ENCODE data around the gene CAPN2. TPM values are rescaled to one million over a fixed set of nuclear protein-coding genes. Genes with fewer than 3 reads are reported as not detected.
A peak's percentile ranks its signal among the peaks of the same experiment; 100 is the strongest.
"Not testable (repeated sequence)": the region's sequence is repeated elsewhere in the genome, so short reads cannot be mapped to it uniquely, and the experiment has no call there.

The CAPN2 gene
- total RNA-seq, 2 experiments from 2014 or later: 183 to 255 TPM

GRCh38 chr1:223727541-223727940 lies 15.2 kb downstream of the CAPN2 start:
- CTCF ChIA-PET: interaction anchor here (1.1 to 5.6 kb wide), 7 partner anchors 10 to 115 kb away, joined by 3 to 43 read pairs (median 6); partner anchors contain the start of gene CAPN2
- peaks cover 79% of the 10 kb centered on the region for H3K4me1 Mint-ChIP-seq
- H3K27ac Mint-ChIP-seq: peak overlapping the region; percentile 89
- no peaks in the 10 kb centered on the region for H3K27me3 Mint-ChIP-seq
- H3K36me3 Mint-ChIP-seq: peaks cover 62% of the 10 kb centered on the region
- no peak for DNase-seq
- H3K4me3 Mint-ChIP-seq: no peak overlapping the region
- no peaks in the 10 kb centered on the region for H3K9me3 Mint-ChIP-seq (ENCODE audit: low read depth)
- no peak for ATAC-seq

DNA sequence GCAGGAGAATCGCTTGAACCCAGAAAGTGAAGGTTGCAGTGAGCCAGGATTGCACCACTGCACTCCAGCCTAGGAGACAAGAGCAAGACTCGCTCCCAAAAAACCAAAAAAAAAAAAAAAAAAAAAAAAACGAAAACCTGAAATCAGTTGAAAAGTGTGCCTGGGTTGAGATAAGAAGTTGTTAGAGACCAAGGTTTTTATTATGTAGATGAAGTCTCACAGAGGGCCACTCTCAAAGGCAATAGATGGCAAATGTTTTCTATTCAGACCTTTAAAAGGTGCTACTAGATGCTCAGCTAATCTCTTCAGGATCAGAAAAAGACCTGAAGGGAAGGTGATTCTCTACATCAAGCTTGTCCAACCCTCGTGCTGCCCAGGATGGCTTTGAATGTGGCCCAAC lies 17.6 kb downstream of the CAPN2 start:
- H3K9me3 Mint-ChIP-seq (ENCODE audit: low read depth): no peaks in the 10 kb centered on the region
- no peak overlapping the region for H3K4me3 Mint-ChIP-seq
- no peak overlapping the region for H3K27ac Mint-ChIP-seq
- H3K27me3 Mint-ChIP-seq: no peaks in the 10 kb centered on the region
- CTCF ChIA-PET: interaction anchor here (0.7 to 5.6 kb wide), 6 partner anchors 18 to 688 kb away, joined by 3 to 43 read pairs (median 4); partner anchors contain the start of gene CAPN2
- no peak for DNase-seq
- peaks cover 57% of the 10 kb centered on the region for H3K36me3 Mint-ChIP-seq
- ATAC-seq: no peak
- peaks cover 67% of the 10 kb centered on the region for H3K4me1 Mint-ChIP-seq

DNA sequence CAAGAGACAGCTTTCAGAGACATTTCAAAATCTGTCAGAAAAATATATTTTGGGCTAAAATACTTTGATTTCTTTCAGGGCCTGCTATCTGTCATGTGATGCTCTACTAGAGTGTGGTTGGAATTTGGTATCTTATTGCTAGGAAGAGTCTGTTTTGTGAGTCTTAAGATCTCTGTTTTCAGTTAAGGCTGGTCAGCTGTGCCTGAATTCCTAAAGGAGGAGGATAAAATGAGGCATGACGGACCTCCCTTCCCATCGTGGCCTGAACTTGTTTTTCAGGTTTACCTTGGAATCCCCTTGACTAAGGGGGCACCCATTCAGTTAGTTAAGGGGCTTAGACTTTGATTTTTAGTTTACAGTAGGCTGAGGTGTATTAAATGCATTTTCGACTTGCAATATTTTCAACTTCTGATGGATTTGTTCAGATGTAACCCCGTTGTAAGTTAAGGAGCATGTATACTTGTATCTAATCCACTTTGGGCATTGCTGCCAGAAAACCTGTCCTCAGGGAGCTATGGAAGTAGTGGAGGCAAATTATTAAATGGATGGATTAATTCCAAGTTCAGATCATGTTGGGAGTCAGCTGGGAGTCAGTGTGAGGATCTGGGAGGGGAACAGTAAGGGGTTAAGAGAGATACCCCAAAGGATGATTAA lies 18.3 kb downstream of the CAPN2 start:
- CTCF ChIA-PET: interaction anchor here (0.7 to 5.6 kb wide), 5 partner anchors 14 to 687 kb away, joined by 3 to 43 read pairs (median 5); partner anchors contain the start of gene CAPN2
- Mint-ChIP-seq H3K4me3 (no peak overlapping the region), H3K36me3 (peaks cover 53% of the 10 kb centered on the region), H3K27ac (peak overlapping the region; percentile 22), H3K4me1 (peaks cover 61% of the 10 kb centered on the region), H3K9me3 (ENCODE audit: low read depth) (no peaks in the 10 kb centered on the region), H3K27me3 (no peaks in the 10 kb centered on the region)
- no peak for ATAC-seq
- no peak for DNase-seq

GRCh38 chr1:223731133-223731770 lies 18.9 kb downstream of the CAPN2 start:
- Mint-ChIP-seq H3K27me3 (no peaks in the 10 kb centered on the region), H3K36me3 (peaks cover 48% of the 10 kb centered on the region), H3K4me1 (peaks cover 55% of the 10 kb centered on the region), H3K27ac (peak overlapping the region; percentile 24), H3K4me3 (no peak overlapping the region), H3K9me3 (ENCODE audit: low read depth) (no peaks in the 10 kb centered on the region)
- DNase-seq (no peak), ATAC-seq (no peak)
- CTCF ChIA-PET: interaction anchor here (1.4 to 5.6 kb wide), 2 partner anchors 15 to 17 kb away, joined by 3 to 43 read pairs; no protein-coding TSS in a partner anchor

- Mint-ChIP-seq H3K4me1 (peaks cover 36% of the 10 kb centered on the region), H3K27ac (peak overlapping the region; percentile 24), H3K9me3 (ENCODE audit: low read depth) (no peaks in the 10 kb centered on the region), H3K27me3 (no peaks in the 10 kb centered on the region), H3K36me3 (peaks cover 38% of the 10 kb centered on the region), H3K4me3 (no peak overlapping the region)
- DNase-seq (no peak), ATAC-seq (no peak)
- CTCF ChIA-PET: no interaction called here
These were observed 20.9 kb downstream of the CAPN2 start for GRCh38 chr1:223732993-223733798.

GRCh38 chr1:223733898-223734852 lies 21.8 kb downstream of the CAPN2 start:
- peaks cover 35% of the 10 kb centered on the region for H3K36me3 Mint-ChIP-seq
- ATAC-seq (no peak), DNase-seq (no peak)
- no peaks in the 10 kb centered on the region for H3K27me3 Mint-ChIP-seq
- peaks cover 29% of the 10 kb centered on the region for H3K4me1 Mint-ChIP-seq
- H3K27ac Mint-ChIP-seq: no peak overlapping the region
- no peak overlapping the region for H3K4me3 Mint-ChIP-seq
- H3K9me3 Mint-ChIP-seq (ENCODE audit: low read depth): no peaks in the 10 kb centered on the region
- CTCF ChIA-PET: no interaction called here

DNA sequence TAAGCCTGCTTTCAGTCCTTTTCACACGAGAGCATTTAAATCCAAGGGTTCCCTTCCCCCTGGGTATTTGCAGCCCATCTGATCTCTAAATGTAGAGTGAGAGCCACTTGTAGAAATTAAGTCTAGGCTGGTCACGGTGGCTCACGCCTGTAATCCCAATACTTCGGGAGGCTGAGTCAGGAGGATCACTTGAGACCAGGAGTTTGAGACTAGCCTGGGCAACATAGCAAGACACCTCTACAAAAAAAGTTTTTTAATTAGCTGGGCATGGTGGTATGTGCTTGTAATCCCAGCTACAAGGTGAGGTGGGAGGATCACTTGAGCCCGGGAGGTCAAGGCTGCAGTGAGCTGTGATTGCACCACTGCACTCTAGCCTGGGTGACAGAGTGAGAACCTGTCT lies 24.3 kb downstream of the CAPN2 start:
- DNase-seq; H3K27ac Mint-ChIP-seq; ATAC-seq; H3K9me3 Mint-ChIP-seq (ENCODE audit: low read depth); H3K4me3 Mint-ChIP-seq; H3K27me3 Mint-ChIP-seq: not testable (repeated sequence)
- Mint-ChIP-seq H3K36me3 (peaks cover 31% of the 10 kb centered on the region), H3K4me1 (peaks cover 13% of the 10 kb centered on the region)
- CTCF ChIA-PET: interaction anchor here (1.6 to 3.3 kb wide), 2 partner anchors 18 to 38 kb away, joined by 4 to 12 read pairs; no protein-coding TSS in a partner anchor

GRCh38 chr1:223737342-223737741 lies 25.0 kb downstream of the CAPN2 start:
- H3K4me1 Mint-ChIP-seq: peaks cover 9% of the 10 kb centered on the region
- no peak overlapping the region for H3K4me3 Mint-ChIP-seq
- CTCF ChIA-PET: interaction anchor here (0.6 to 3.3 kb wide), 4 partner anchors 11 to 535 kb away, joined by 3 to 20 read pairs (median 8); no protein-coding TSS in a partner anchor
- H3K27ac Mint-ChIP-seq: no peak overlapping the region
- DNase-seq (no peak), ATAC-seq (no peak)
- H3K9me3 Mint-ChIP-seq (ENCODE audit: low read depth): no peaks in the 10 kb centered on the region
- no peaks in the 10 kb centered on the region for H3K27me3 Mint-ChIP-seq
- H3K36me3 Mint-ChIP-seq: peaks cover 26% of the 10 kb centered on the region

GRCh38 chr1:223738465-223739365 lies 26.4 kb downstream of the CAPN2 start:
- no peaks in the 10 kb centered on the region for H3K9me3 Mint-ChIP-seq (ENCODE audit: low read depth)
- no peak overlapping the region for H3K4me3 Mint-ChIP-seq
- H3K27ac Mint-ChIP-seq: no peak overlapping the region
- ATAC-seq: no peak
- DNase-seq: no peak
- H3K4me1 Mint-ChIP-seq: peaks cover 8% of the 10 kb centered on the region
- no peaks in the 10 kb centered on the region for H3K27me3 Mint-ChIP-seq
- CTCF ChIA-PET: interaction anchor here (0.6 to 3.3 kb wide), 6 partner anchors 10 to 40 kb away, joined by 3 to 20 read pairs (median 4); no protein-coding TSS in a partner anchor
- peaks cover 32% of the 10 kb centered on the region for H3K36me3 Mint-ChIP-seq

- Mint-ChIP-seq H3K36me3 (peaks cover 35% of the 10 kb centered on the region), H3K9me3 (ENCODE audit: low read depth) (no peaks in the 10 kb centered on the region), H3K27me3 (no peaks in the 10 kb centered on the region), H3K4me1 (peaks cover 5% of the 10 kb centered on the region), H3K4me3 (no peak overlapping the region), H3K27ac (no peak overlapping the region)
- DNase-seq (no peak), ATAC-seq (no peak)
- CTCF ChIA-PET: interaction anchor here (0.6 to 3.3 kb wide), 4 partner anchors 9 to 41 kb away, joined by 3 to 20 read pairs (median 8); no protein-coding TSS in a partner anchor
These were observed 27.2 kb downstream of the CAPN2 start for GRCh38 chr1:223739366-223740037.

GRCh38 chr1:223740038-223740736 lies 27.8 kb downstream of the CAPN2 start:
- H3K9me3 Mint-ChIP-seq (ENCODE audit: low read depth); H3K4me3 Mint-ChIP-seq; H3K4me1 Mint-ChIP-seq; ATAC-seq; DNase-seq; H3K27me3 Mint-ChIP-seq: not testable (repeated sequence)
- H3K27ac Mint-ChIP-seq: peak overlapping the region; percentile 11
- CTCF ChIA-PET: interaction anchor here (0.9 to 3.1 kb wide), 4 partner anchors 8 to 42 kb away, joined by 3 to 20 read pairs (median 4); no protein-coding TSS in a partner anchor
- peaks cover 34% of the 10 kb centered on the region for H3K36me3 Mint-ChIP-seq
